SK-MEL-5 (cell line): ENCODE data around the gene RNASEH2B. TPM values are rescaled to one million over a fixed set of nuclear protein-coding genes. Genes with fewer than 3 reads are reported as not detected.

Source experiments
- DNase-seq: peaks from one replicate; pipeline ENCODE4 v3.0.0-alpha.2; 2016; ENCODE audit warnings: low read depth, low spot score
- in situ Hi-C: cut with HindIII; loops from 2 replicates; pipeline ENCODE4 v1.10.0; 2016; ENCODE audit warnings: low sequenced_read_pairs, high pct_unique_total_duplicates, low pct_unique_long_range_greater_than_20kb
- total RNA-seq: library from RNA; depleted of rRNA; stranded (reverse); fragments of >200 nt; shearing (Covaris generic); gene quantifications from 2 replicates; pipeline ENCODE4 v1.2.3, GENCODE V29; 2014; rRNA removed

RNASEH2B gene
- total RNA-seq, 1 experiment from 2014 or later: 87.0 TPM

- no peak for DNase-seq
- in situ Hi-C loops: no loop called here
Observed at GRCh38 chr13:51003642-51004041, 94.1 kb downstream of the RNASEH2B start.

DNA sequence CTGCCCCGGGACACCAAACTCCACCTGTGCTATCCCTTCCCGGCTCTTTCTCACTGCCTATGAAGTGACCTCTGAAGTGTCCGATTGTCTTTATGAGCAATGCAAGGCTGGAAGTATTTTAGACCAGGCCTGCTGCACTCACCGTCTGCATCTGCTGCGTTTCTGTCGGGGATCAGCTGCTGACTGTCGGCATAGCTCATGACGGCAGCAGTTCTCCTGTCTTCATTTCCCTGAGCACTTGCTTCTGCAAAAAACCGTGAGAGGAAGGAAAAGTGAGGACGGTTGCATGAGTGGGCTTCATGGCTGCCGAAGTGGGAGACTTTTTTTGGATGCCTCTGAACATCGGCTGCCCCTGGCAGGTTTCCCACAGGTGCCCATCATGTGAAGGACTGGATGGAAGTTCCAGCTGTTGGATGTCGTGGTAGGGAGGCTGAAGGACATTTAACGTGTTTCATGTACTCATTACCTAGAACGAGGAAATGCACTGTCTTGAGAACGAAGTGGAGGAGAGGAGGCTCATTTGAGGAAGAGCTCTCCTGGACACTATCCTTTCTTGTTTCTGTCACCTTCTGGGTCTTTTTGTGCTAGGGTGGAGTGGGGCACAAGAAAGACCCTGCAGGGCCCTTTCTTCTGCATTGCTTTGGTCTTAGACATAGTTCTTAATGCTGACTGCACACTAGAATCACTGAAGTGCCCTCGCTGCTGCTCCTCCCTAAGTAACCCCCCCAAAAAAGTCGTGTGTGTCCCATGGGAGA lies 94.7 kb downstream of the RNASEH2B start:
- no peak for DNase-seq
- in situ Hi-C loops: no loop called here

- in situ Hi-C loops: no loop called here
- no peak for DNase-seq
Observed at GRCh38 chr13:51004918-51005460, 95.4 kb downstream of the RNASEH2B start.

DNA sequence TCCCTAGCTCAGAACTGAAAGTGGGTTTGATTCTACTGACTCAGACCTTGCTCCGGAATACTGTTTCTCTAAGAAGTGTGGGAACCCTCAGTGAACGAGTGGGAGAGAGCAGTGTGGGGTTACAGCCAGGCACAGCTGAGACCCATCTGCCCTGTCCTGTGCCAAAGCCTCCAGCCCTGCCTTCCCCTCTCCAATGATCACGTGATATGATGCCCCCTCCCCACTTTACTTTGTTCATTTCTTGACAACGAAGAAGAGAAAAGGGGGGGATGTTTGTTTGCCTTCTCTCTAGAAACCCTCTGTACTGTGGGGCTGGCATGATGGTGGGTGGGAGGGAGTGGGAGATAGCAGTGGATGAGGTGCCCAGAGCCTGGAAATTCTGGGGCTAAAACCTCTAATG lies 96.0 kb downstream of the RNASEH2B start:
- in situ Hi-C loops: no loop called here
- DNase-seq: no peak

Other genes starting within 250 kb of the RNASEH2B start
- gene DLEU7, start 66.1 kb upstream of the RNASEH2B start, total RNA-seq: not detected in 2 replicates
- gene C13orf42, start 201.5 kb downstream of the RNASEH2B start, total RNA-seq: not detected in 2 replicates